ENCODE data around the gene ARFGAP1. TPM values are rescaled to one million over a fixed set of nuclear protein-coding genes. Genes with fewer than 3 reads are reported as not detected.

Gene ARFGAP1
- total and polyA plus RNA-seq, 10 of the 15 experiments (the other 5 are each of a cell fraction or from before 2014, with no cell fraction given): 0.45 to 79.9 (median 30.8) TPM

- DNase-seq (ENCODE audit: low read depth, low spot score): no peak
- no TSS peak for BruUV-seq (replicated peaks)
Observed at GRCh38 chr20:63319164-63320040, 46.8 kb downstream of the ARFGAP1 start.

More at GRCh38 chr20:63319164-63320040, 46.8 kb downstream of the ARFGAP1 start:
- Histone ChIP-seq H2AFZ (ENCODE audit: control insufficient read depth, low read depth, low read length) (no peak overlapping the region), H3K9ac (ENCODE audit: control insufficient read depth, insufficient read depth, low read length) (no peak overlapping the region), H3K27ac (ENCODE audit: control insufficient read depth, insufficient read depth) (no peak overlapping the region), H4K20me1 (ENCODE audit: control insufficient read depth, insufficient read depth) (no peaks in the 10 kb centered on the region), H3K79me2 (ENCODE audit: control insufficient read depth, insufficient read depth, low read length) (no peaks in the 10 kb centered on the region), H3K36me3 (ENCODE audit: control insufficient read depth in 2 of 2, insufficient read depth in 2 of 2, low read length in 1 of 2) (no peaks in the 10 kb centered on the region), H3K4me2 (ENCODE audit: control insufficient read depth, insufficient read depth) (no peak overlapping the region), H3K4me3 (no peak overlapping the region), H3K4me1 (ENCODE audit: control insufficient read depth, insufficient read depth, low read length) (no peaks in the 10 kb centered on the region), H3K9me3 (replicated peaks; ENCODE audit: control insufficient read depth, insufficient read depth, low read length) (no peaks in the 10 kb centered on the region), H3K27me3 (replicated peaks in 1 of 2; ENCODE audit: control insufficient read depth in 2 of 2, insufficient read depth in 2 of 2, low read length in 1 of 2) (no peaks in the 10 kb centered on the region)
- no peak for ATAC-seq
- in situ Hi-C loops (cut with MboI) (no loop called here), intact Hi-C loops (cut with micrococcal nuclease; ENCODE audit: unreplicated experiment) (no loop called here)
- TF ChIP-seq CEBPB (IDR thresholded peaks at IDR 0.05; ENCODE audit: borderline replicate concordance in 1 of 2, low read depth in 2 of 2, low read length in 2 of 2) (no peak), HDAC6 (IDR thresholded peaks at IDR 0.05; ENCODE audit: unreplicated experiment) (no peak), CBX5 (IDR thresholded peaks at IDR 0.05; ENCODE audit: low read depth) (no peak), POLR2A (IDR thresholded peaks at IDR 0.05; ENCODE audit: low read depth, low read length) (no peak), SMAD5 (IDR thresholded peaks at IDR 0.05; ENCODE audit: low read depth) (no peak), E2F8 (IDR thresholded peaks at IDR 0.05; ENCODE audit: low read depth, partially characterized antibody) (no peak), SMARCA5 (IDR thresholded peaks at IDR 0.05) (no peak), ZNF217 (IDR thresholded peaks at IDR 0.05) (no peak), ELK1 (IDR thresholded peaks at IDR 0.05; ENCODE audit: low read depth, low read length) (no peak), ATF7 (IDR thresholded peaks at IDR 0.05; ENCODE audit: low read depth) (no peak)
- FAIRE-seq: no peak
- ChIA-PET POLR2A (no interaction called here), CTCF (no interaction called here), RAD21 (ENCODE audit: unreplicated experiment) (no interaction called here), SMC1A (ENCODE audit: uncharacterized antibody, unreplicated experiment) (no interaction called here)
- 40% methylated on average over 23 of the region's 25 CpGs for WGBS (ENCODE audit: insufficient coverage, insufficient replicate concordance, low lambda C conversion rate, missing lambda C conversion rate)

All from GM12878 (cell line).